ENCODE data around the gene CFAP77. TPM values are rescaled to one million over a fixed set of nuclear protein-coding genes. Genes with fewer than 3 reads are reported as not detected.

CFAP77 gene
- total and polyA plus RNA-seq, 2 of the 13 experiments (the other 11 are each of a cell fraction or from before 2014, with no cell fraction given) = not detected

DNA sequence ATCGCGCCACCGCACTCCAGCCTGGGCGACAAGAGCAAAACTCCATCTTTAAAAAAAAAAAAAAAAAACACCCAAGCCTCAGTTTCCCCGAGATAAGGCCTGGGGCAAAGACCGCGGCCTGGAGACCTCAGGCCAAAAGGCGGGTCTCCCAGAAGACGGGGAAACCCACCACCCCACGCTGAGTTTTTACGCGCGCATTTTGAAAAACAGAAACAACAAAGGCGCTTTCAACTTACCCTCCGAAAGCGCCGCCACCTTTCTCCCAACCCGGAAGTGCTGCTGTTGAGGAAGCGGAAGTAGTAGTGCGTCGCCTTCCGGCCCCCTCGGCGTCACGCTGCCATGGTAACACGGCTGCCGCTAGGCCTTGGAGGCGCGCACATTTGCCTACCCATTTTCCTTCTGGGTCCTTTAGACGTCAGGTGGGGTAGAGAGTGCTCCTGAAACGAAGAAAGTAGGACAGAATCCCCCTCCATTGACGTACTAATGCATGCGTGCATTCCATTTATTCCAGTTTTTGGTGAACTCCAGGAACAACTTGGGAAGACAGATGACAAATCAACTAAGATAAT lies 3.4 kb upstream of the CFAP77 start, which contains the start of gene TTF1 (continued):
- TF ChIP-seq SP140L (CRISPR knock-in tag; IDR thresholded peaks at IDR 0.05; ENCODE audit: borderline replicate concordance) (no peak), ZNF749 (CRISPR knock-in tag; IDR thresholded peaks at IDR 0.05; ENCODE audit: borderline replicate concordance) (0 out of 2 replicates have a peak, but pooled peaks have one; percentile 34), PRPF4 (IDR thresholded peaks at IDR 0.05; ENCODE audit: low read depth, low read length, poor library complexity, severe bottlenecking) (no peak), TCF7 (IDR thresholded peaks at IDR 0.05; ENCODE audit: low read depth) (0 out of 2 replicates have a peak, but pooled peaks have one; percentile 5), TMF1 (CRISPR knock-in tag; IDR thresholded peaks at IDR 0.05; ENCODE audit: low read depth) (no peak), CEBPB (IDR thresholded peaks at IDR 0.05; ENCODE audit: borderline replicate concordance, low read depth, low read length) (no peak), TCF12 (IDR thresholded peaks at IDR 0.05) (no peak), TCF12 (CRISPR knock-in tag; IDR thresholded peaks at IDR 0.05) (no peak), SNAI1 (CRISPR knock-in tag; IDR thresholded peaks at IDR 0.05; ENCODE audit: borderline replicate concordance) (no peak), ZNF607 (CRISPR knock-in tag; IDR thresholded peaks at IDR 0.05; ENCODE audit: borderline replicate concordance) (peak; percentile 62; the same call in 1 of the 2 replicates), SMYD3 (CRISPR knock-in tag; IDR thresholded peaks at IDR 0.05) (no peak), ZNF530 (CRISPR knock-in tag; IDR thresholded peaks at IDR 0.05; ENCODE audit: low read depth) (no peak), RBM22 (optimal IDR thresholded peaks at IDR 0.05; ENCODE audit: low read length) (peak; percentile 87), MED1 (CRISPR knock-in tag; IDR thresholded peaks at IDR 0.05) (no peak), ZNF615 (CRISPR knock-in tag; IDR thresholded peaks at IDR 0.05; ENCODE audit: borderline replicate concordance) (no peak), FOXC1 (CRISPR knock-in tag; IDR thresholded peaks at IDR 0.05; ENCODE audit: borderline replicate concordance) (no peak), ZMAT3 (CRISPR knock-in tag; conservative IDR thresholded peaks at IDR 0.05) (no peak), SOX5 (CRISPR knock-in tag; IDR thresholded peaks at IDR 0.05; ENCODE audit: borderline replicate concordance) (no peak), ZFP90 (CRISPR knock-in tag; IDR thresholded peaks at IDR 0.05; ENCODE audit: borderline replicate concordance) (no peak), ZNF160 (CRISPR knock-in tag; IDR thresholded peaks at IDR 0.05) (no peak), ZNF264 (CRISPR knock-in tag; IDR thresholded peaks at IDR 0.05) (no peak)
- TF ChIP-seq, protein P1, sequence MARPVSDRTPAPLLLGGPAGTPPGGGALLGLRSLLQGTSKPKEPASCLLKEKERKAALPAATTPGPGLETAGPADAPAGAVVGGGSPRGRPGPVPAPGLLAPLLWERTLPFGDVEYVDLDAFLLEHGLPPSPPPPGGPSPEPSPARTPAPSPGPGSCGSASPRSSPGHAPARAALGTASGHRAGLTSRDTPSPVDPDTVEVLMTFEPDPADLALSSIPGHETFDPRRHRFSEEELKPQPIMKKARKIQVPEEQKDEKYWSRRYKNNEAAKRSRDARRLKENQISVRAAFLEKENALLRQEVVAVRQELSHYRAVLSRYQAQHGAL (CRISPR knock-in tag; IDR thresholded peaks at IDR 0.05; ENCODE audit: not compliant biosample characterization) = no peak
- TF ChIP-seq, protein P2, sequence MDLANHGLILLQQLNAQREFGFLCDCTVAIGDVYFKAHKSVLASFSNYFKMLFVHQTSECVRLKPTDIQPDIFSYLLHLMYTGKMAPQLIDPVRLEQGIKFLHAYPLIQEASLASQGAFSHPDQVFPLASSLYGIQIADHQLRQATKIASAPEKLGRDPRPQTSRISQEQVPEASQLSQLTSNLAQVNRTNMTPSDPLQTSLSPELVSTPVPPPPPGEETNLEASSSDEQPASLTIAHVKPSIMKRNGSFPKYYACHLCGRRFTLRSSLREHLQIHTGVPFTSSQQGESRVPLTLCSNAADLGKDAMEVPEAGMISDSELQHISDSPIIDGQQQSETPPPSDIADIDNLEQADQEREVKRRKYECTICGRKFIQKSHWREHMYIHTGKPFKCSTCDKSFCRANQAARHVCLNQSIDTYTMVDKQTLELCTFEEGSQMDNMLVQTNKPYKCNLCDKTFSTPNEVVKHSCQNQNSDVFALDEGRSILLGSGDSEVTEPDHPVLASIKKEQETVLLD (CRISPR knock-in tag; IDR thresholded peaks at IDR 0.05; ENCODE audit: low read depth) = no peak
- TF ChIP-seq, protein P3, sequence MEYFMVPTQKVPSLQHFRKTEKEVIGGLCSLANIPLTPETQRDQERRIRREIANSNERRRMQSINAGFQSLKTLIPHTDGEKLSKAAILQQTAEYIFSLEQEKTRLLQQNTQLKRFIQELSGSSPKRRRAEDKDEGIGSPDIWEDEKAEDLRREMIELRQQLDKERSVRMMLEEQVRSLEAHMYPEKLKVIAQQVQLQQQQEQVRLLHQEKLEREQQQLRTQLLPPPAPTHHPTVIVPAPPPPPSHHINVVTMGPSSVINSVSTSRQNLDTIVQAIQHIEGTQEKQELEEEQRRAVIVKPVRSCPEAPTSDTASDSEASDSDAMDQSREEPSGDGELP (IDR thresholded peaks at IDR 0.05; ENCODE audit: borderline replicate concordance, low read depth) = no peak
- TF ChIP-seq, protein P4, sequence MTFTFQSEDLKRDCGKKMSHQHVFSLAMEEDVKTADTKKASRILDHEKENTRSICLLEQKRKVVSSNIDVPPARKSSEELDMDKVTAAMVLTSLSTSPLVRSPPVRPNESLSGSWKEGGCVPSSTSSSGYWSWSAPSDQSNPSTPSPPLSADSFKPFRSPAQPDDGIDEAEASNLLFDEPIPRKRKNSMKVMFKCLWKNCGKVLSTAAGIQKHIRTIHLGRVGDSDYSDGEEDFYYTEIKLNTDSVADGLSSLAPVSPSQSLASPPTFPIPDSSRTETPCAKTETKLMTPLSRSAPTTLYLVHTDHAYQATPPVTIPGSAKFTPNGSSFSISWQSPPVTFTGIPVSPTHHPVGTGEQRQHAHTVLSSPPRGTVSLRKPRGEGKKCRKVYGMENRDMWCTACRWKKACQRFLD (CRISPR knock-in tag; IDR thresholded peaks at IDR 0.05; ENCODE audit: borderline replicate concordance) = no peak
- TF ChIP-seq, protein P5, sequence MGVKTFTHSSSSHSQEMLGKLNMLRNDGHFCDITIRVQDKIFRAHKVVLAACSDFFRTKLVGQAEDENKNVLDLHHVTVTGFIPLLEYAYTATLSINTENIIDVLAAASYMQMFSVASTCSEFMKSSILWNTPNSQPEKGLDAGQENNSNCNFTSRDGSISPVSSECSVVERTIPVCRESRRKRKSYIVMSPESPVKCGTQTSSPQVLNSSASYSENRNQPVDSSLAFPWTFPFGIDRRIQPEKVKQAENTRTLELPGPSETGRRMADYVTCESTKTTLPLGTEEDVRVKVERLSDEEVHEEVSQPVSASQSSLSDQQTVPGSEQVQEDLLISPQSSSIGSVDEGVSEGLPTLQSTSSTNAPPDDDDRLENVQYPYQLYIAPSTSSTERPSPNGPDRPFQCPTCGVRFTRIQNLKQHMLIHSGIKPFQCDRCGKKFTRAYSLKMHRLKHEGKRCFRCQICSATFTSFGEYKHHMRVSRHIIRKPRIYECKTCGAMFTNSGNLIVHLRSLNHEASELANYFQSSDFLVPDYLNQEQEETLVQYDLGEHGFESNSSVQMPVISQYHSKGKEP (CRISPR knock-in tag; IDR thresholded peaks at IDR 0.05) = no peak
